GM18951 (cell line): Measurements from ENCODE around the gene HNRNPUL1.

Experiments
- POLR2A ChIP-seq: IDR thresholded peaks from 4 replicates; pipeline ENCODE4 v1.6.1; 2011; ENCODE audit warnings: mild to moderate bottlenecking; ENCODE audit not compliant: insufficient read length, insufficient read depth; ENCODE audit errors: extremely low read depth
- in situ Hi-C: fragments of 300-500 bp; cut with MboI; formaldehyde crosslinking; loops from one replicate; pipeline ENCODE4 v1.12.0; 2022; ENCODE audit warnings: low sequenced_read_pairs, mixed read lengths, inconsistent platforms; ENCODE audit not compliant: unreplicated experiment

Gene HNRNPUL1

GRCh38 chr19:41263850-41264580 lies at the start of gene HNRNPUL1:
Gene HNRNPUL1 (plus strand): TSS chr19:41264372. CDS start chr19:41264504, 132 bp downstream.
- in situ Hi-C loops: no loop called here
- no peak for TF ChIP-seq POLR2A

- TF ChIP-seq POLR2A: no peak
- in situ Hi-C loops: no loop called here
Measured at GRCh38 chr19:41217741-41218140, 46.4 kb upstream of the HNRNPUL1 start.

- in situ Hi-C loops: no loop called here
- no peak for TF ChIP-seq POLR2A
Measured at GRCh38 chr19:41218249-41218614, 45.9 kb upstream of the HNRNPUL1 start.

DNA sequence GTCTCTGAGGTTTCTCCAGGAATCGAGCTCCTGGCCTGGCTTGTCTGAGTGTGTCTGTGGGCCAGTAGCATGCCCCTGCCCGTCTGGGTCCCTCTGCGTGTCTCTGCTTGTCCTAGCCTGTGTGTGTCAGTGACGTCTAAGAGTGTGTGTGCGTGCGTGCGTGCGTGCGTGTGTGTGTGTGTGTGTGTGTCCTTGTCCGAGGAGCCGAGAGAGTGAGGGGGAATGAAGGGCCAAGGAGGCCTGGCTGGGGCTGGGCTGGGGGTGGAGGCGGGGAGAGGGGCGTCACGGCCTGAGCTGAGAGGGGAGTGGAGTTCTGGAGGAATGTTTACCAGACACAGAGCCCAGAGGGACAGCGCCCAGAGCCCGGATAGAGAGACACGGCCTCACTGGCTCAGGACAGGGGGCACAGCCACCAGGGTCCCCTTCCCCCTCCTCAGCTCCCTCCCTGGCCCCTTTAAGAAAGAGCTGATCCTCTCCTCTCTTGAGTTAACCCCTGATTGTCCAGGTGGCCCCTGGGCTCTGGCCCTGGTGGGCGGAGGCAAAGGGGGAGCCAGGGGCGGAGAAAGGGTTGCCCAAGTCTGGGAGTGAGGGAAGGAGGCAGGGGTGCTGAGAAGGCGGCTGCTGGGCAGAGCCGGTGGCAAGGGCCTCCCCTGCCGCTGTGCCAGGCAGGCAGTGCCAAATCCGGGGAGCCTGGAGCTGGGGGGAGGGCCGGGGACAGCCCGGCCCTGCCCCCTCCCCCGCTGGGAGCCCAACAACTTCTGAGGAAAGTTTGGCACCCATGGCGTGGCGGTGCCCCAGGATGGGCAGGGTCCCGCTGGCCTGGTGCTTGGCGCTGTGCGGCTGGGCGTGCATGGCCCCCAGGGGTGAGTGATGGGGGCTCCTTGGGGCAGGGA lies 45.3 kb upstream of the HNRNPUL1 start, which contains the start of gene AXL:
TSS of gene AXL (plus strand) at position 609 of the 893 bp plus-strand sequence. CDS start at position 779, 170 bp downstream.
- no peak for TF ChIP-seq POLR2A
- in situ Hi-C loops: no loop called here

GRCh38 chr19:41219924-41220567 lies 44.1 kb upstream of the HNRNPUL1 start:
- no peak for TF ChIP-seq POLR2A

DNA sequence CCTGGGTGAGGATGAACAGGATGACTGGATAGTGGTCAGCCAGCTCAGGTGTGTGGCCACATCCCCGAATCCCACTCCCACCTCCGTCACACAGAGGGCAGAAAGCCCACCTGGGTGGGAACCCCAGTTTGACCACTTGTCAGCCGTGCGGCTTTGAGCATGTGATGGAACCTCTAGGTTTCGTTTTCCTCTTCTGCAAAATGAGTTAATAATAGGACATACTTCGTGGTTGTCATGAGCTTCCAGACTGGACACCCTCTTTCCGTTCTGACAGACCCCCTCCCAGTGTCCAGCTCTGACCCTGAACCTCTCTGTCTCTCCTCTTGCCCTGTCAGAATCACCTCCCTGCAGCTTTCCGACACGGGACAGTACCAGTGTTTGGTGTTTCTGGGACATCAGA lies 43.4 kb upstream of the HNRNPUL1 start:
- in situ Hi-C loops: no loop called here
- no peak for TF ChIP-seq POLR2A

More at GRCh38 chr19:41219924-41220567, 44.1 kb upstream of the HNRNPUL1 start:
- in situ Hi-C loops: no loop called here

- TF ChIP-seq POLR2A: no peak
- in situ Hi-C loops: no loop called here
Measured at GRCh38 chr19:41221514-41222205, 42.5 kb upstream of the HNRNPUL1 start.

DNA sequence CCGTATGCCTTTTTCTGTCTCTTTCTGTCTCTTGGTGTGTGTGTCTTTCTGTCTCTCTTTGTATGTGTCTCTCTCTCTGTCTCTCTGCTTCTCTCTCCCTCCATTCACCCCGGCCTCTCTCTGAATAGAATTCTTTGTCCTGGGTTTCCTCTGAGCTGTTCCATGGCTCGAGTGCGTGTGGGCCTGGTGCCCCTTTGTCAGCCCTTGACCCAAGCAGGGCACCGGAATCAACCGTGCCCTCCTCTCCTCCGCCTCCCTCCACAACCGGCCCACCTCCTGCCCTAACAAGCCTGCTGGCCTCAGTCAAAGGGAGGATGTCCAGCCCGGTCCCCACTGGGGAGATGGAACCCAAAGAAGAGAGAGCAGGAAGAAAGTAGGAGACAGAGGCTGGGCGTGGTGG lies 41.9 kb upstream of the HNRNPUL1 start:
- TF ChIP-seq POLR2A: no peak
- in situ Hi-C loops: no loop called here

DNA sequence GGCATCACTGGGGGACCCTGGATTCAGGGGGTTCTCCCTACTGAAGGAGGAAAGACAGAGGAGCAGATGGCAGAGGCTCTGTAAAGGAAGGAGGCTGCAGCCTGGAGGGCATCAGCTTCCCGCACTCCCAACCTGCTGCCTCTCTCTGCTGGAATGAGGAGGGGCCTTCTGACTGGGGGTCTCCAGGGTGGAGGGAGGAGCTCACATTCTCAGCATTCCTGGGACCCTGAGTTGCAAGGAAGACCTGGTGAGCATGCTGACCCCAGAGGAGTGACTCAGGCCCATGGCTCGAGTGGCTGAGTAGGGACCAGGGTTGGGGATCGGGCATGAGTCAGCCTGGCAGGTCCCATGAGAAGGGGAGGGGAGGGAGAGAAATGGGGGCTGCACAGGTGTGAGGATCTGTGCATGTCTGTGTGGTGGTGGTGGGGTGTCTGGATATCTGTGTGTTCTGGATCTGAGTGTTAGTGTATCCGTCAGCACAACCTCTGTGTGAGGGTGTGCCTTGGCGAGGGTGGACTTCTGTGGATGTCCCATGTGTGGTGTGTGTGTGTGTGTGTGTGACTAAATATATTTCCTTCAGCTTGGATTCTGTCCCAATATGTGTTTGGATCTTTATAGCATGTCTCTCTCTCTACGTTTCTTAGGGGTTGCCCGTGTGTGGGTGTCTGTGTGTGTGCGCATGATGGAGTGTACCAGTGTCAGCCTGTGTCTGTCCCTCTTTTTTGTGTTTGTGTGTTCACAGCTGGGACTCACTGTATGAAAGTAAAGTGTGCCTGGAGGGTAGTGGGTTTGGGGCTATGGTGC lies 40.5 kb upstream of the HNRNPUL1 start:
- in situ Hi-C loops: no loop called here

DNA sequence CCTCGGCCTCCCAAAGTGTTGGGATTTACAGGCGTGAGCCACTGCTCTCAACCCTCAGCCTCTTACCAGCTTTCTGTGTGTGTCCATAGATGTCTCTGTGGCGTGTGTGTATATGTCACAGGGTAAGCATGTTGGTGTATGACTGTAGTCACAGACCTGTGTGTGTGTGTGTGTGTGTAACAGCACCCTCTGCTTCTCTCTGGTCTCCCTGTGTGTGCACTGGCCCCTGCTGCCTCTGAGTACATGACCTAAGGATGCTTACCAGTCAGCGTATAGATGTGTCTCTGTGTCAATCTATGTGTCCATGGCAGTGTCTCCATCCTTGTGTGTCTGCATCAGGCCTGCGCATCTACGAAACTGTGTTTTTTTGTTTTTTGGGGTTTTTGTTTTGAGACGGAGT lies 39.5 kb upstream of the HNRNPUL1 start:
- in situ Hi-C loops: no loop called here
- no peak for TF ChIP-seq POLR2A

More for the DNA sequence above, 40.5 kb upstream of the HNRNPUL1 start:
- no peak for TF ChIP-seq POLR2A

GRCh38 chr19:41225238-41226052 lies 38.7 kb upstream of the HNRNPUL1 start:
- no peak for TF ChIP-seq POLR2A
- in situ Hi-C loops: no loop called here
